ENCODE data around the gene SETD1A. TPM values are rescaled to one million over a fixed set of nuclear protein-coding genes. Genes with fewer than 3 reads are reported as not detected.

The SETD1A gene
- total RNA-seq, 1 donor from 2014 or later, result 1.6 TPM

- DNase-seq (ENCODE audit: low spot score in 2 of 2), result no peak
- FAIRE-seq, result no peak
Measured at GRCh38 chr16:30951750-30952149, 5.8 kb upstream of the SETD1A start.

GRCh38 chr16:30953111-30953510 is 4.4 kb upstream of the SETD1A start:
- FAIRE-seq (no peak), DNase-seq (ENCODE audit: low spot score in 2 of 2) (no peak)

DNA sequence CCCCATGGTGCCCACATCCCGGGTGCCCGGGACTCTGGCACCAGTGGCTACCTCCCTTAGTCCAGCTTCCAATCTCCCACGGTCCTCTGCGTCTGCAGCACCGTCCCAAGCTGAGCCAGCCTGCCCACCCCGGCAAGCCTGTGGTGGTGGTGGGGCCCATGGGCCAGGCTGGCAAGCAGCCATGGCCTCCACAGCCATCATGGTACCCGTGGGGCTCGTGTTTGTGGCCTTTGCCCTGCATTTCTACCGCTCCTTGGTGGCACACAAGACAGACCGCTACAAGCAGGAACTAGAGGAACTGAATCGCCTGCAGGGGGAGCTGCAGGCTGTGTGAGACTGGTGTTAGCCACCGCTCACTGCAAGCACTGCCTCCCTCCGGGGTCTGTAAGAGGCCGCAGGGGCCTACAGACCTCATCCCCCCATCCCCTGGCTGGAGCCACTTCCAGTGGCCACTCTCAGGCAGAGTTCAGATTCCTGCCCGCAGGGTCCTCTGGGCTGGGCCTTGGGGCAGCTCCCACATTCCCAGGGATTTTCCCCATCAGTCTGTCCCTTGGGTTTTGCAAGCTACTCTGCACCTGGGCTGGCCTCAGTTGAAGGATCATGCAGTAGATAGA is 3.9 kb upstream of the SETD1A start:
- DNase-seq (ENCODE audit: low spot score in 2 of 2), result no peak
- FAIRE-seq, result no peak

- no peak for FAIRE-seq
- no peak for DNase-seq (ENCODE audit: low spot score in 2 of 2)
Measured at GRCh38 chr16:30954993-30955392, 2.6 kb upstream of the SETD1A start.

GRCh38 chr16:30956601-30957455 is 726 bp upstream of the SETD1A start:
- FAIRE-seq (no peak), DNase-seq (ENCODE audit: low spot score in 2 of 2) (peak; percentile 74 to 83)

GRCh38 chr16:30958175-30959079 is 873 bp downstream of the SETD1A start:
- FAIRE-seq, result no peak
- DNase-seq (ENCODE audit: low spot score in 2 of 2), result no peak

DNA sequence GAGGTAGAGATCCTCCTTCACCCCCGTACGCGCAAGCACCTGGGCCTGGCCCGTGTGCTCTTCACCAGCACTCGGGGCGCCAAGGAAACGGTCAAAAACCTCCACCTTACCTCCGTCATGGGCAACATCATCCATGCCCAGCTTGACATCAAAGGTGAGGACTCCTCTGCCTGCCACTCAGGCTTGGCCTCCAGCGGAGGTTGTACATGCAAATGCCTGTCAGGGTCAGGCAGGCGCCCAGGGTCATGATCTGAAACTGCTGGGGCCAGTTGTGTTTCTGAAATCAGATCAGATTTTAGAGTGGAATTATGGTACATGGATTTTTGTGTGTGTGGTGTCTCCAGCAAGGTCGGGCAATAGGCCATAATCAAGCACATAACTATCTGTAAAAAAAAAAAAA is 3.8 kb downstream of the SETD1A start:
- FAIRE-seq, result no peak
- no peak for DNase-seq (ENCODE audit: low spot score in 2 of 2)

- DNase-seq (ENCODE audit: low spot score in 2 of 2) (no peak), FAIRE-seq (no peak)
Measured at GRCh38 chr16:30963925-30964511, 6.5 kb downstream of the SETD1A start.

DNA sequence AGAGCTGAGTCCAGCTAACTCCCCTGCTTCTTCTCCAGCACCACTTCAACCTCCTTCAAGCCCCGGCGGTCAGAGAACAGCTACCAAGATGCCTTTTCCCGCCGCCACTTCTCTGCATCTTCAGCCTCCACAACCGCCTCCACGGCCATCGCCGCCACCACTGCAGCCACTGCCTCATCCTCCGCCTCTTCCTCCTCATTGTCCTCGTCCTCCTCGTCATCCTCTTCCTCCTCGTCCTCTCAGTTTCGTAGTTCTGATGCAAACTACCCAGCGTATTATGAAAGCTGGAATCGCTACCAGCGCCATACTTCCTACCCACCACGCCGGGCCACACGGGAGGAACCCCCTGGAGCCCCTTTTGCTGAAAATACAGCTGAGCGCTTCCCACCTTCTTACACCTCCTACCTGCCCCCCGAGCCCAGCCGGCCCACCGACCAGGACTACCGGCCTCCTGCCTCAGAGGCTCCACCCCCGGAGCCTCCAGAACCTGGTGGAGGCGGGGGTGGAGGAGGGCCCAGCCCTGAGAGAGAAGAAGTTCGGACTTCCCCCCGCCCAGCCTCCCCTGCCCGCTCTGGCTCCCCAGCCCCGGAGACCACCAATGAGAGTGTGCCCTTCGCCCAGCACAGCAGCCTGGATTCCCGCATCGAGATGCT is 7.1 kb downstream of the SETD1A start:
- DNase-seq (ENCODE audit: low spot score in 2 of 2), result no peak

GRCh38 chr16:30965436-30965835 is 7.9 kb downstream of the SETD1A start:
- FAIRE-seq (no peak), DNase-seq (ENCODE audit: low spot score in 2 of 2) (no peak)

More for the DNA sequence above, 7.1 kb downstream of the SETD1A start:
- FAIRE-seq, result no peak

DNA sequence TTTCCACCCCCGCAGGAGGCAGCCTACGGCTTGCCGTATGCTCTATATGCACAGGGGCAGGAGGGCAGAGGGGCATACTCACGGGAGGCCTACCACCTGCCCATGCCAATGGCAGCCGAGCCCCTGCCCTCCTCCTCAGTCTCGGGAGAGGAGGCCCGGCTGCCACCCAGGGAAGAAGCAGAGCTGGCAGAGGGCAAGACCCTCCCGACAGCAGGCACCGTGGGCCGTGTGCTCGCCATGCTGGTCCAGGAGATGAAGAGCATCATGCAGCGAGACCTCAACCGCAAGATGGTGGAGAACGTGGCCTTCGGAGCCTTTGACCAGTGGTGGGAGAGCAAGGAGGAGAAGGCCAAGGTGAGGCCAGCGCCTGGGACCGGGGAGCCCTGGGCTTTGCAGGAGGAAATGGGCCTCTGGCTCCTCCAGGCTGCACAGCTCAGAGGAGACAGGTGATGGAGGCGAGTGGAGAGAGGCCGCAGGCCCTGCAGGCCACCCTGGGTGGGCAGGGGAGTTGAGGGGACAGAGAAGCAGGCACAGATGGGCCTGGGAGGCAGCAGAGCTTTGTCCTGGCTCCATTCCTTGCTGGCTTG is 8.6 kb downstream of the SETD1A start:
- DNase-seq (ENCODE audit: low spot score in 2 of 2), result no peak
- no peak for FAIRE-seq

DNA sequence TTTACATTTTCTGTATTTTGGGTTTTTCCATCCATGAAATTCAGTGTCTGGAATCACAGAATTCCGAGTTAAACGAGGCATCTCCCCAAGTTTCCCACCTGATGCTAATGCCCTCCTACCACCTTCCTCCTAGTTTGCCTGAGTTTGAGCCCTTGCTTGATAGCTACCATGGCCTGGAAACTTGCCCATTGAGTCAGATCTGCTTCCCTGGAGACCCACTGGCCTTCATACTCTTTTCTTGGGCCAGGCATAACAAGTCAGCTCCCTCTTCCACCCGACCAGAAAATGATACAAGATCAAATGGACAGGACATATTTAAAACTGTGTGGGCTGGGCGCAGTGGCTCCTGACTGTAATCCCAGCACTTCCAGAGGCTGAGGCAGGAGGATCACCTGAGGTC is 10.2 kb downstream of the SETD1A start:
- FAIRE-seq, result no peak
- DNase-seq (ENCODE audit: low spot score in 2 of 2), result no peak

DNA sequence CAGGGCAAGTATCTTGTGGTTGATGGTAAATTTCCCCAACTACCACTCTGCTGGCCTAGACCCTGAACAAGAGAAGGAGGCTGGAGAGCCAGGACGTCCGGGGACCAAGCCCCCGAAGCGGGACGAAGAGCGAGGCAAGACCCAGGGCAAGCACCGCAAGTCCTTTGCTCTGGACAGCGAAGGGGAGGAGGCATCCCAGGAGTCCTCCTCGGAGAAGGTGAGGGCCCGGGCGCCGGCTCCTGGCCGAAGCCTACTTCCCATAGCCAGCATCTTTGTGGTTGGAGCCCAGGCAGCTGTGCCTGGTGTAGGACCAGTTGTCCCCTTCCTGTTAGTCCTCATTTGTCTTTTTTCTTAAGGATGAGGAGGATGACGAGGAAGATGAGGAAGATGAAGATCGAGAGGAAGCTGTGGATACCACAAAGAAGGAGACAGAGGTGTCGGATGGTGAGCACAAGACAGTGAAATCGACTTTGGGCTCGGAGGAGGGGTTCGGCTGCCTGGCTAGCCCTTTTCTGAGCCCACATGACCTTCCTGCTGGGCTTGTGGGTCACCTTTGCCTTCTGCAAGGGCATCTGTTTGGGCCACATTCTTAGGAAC is 11.8 kb downstream of the SETD1A start:
- DNase-seq (ENCODE audit: low spot score in 2 of 2) (no peak), FAIRE-seq (no peak)

- no peak for DNase-seq (ENCODE audit: low spot score in 2 of 2)
Measured at GRCh38 chr16:30971298-30971697, 13.7 kb downstream of the SETD1A start.

DNA sequence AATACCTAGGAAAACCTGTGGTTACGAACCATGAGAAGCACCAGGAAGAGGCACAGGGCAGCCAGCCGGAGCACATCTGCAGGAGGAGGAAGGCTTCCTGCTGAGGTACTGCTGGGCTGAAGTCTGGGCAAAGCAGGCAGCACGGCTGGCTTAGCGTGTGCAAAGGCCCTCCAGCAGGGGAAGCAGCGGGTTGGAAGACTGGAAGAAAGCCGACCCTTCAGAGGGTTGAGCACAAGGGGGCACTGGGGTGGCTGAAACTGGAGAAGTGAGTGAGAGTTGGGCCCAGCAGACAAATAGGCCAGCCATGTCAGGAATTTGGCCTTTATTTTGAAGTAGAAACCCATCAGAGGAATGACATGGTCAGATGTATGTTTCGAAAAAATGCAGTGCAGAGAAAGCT is 15.3 kb downstream of the SETD1A start:
- FAIRE-seq (no peak), DNase-seq (ENCODE audit: low spot score in 2 of 2) (no peak)

More at GRCh38 chr16:30971298-30971697, 13.7 kb downstream of the SETD1A start:
- no peak for FAIRE-seq

DNA sequence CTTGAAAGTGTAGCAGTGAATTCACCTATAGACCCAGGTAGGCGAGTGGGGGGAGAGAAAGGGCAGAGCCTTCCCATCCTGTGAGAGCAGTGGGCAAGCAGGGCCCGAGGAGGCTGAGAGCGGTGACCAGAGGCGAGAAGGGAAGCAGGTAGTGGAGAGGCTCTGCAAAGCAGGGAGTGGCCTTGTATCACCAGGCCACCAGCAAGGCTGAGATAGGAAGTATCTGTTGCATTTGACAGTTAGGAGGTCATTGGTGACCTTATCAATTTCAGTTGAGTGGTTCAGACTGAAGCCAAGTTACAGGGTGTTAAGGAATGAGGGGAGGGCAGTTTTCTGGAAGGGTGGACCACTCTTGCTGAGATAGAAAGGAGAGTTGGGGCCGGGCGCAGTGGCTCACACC is 16.8 kb downstream of the SETD1A start:
- no peak for FAIRE-seq
- no peak for DNase-seq (ENCODE audit: low spot score in 2 of 2)

GRCh38 chr16:30976486-30976885 is 18.9 kb downstream of the SETD1A start:
- FAIRE-seq (no peak), DNase-seq (ENCODE audit: low spot score in 2 of 2) (no peak)

DNA sequence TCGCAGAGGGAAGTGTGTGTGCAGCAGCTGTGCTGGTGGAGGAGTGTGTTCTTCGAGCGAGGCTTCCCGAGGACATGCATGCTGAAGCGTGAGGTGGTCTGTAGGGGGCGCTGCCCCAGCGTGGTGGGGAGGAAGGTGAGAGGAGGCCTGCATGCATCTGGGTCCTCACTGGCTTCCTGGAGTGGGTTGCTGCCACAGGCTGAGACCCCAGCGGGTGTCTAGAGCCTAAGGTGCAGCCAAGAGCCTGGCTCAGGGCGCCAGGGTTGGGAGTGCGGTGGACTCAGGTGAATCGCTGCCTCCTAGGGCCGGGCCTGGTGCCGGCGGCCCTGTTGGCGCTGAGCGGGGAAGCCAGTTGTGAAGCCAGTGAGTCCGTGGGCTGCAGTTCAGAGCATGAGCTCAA is 19.9 kb downstream of the SETD1A start:
- DNase-seq (ENCODE audit: low spot score in 2 of 2) (no peak), FAIRE-seq (no peak)

Measured in frontal cortex (tissue), 4 donors.